LNCaP clone FGC (cell line): ENCODE results near the gene CTNNBL1.
"Not testable (repeated sequence)": the region's sequence is repeated elsewhere in the genome, so short reads cannot be mapped to it uniquely, and the experiment has no call there.

ENCODE experiments used
- DNase-seq: peaks from one replicate; pipeline ENCODE4 v3.0.0-alpha.2; 2011; ENCODE audit warnings: low read depth
- H3K4me3 ChIP-seq: 2 replicates; pipeline ENCODE4 v1.5.1; 2011; ENCODE audit warnings: mild to moderate bottlenecking, low read depth, low read length, control low read depth
- TF ChIP-seq, protein P1 (sequence below): IDR thresholded peaks from 2 replicates; pipeline ENCODE4 v1.5.1; 2012; ENCODE audit warnings: mild to moderate bottlenecking; ENCODE audit not compliant: control insufficient read depth, insufficient read depth; ENCODE audit errors: extremely low read depth

The CTNNBL1 gene

DNA sequence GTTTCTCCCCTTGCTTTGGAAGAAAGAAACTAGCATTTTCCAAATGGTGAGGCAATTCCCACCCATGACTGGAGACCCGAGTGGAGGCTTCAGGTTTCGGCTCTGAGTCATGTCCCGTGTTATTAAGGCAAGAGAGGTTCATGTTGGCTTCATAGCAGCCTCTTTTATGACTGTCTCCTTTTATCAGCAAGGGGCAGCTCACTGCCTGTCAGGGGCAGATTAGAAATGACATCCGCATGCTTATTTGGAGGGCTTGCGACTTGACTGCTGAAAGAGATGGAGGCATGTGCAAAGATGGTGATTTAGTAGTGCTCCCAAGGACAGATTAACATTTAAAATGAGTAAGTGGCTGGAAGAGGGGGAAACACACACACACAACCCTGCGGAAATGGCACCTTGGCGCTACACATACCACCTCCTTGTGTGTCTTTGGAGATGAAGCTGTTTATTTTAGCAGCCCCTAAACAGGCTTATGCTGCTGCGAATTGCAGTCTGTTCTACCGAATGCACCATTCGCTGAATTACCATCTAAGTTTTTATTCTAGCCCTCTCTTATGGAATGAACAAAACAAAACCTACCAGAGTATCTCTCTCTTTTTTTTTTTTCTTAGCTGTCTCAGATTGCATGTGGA, 157.0 kb downstream of the CTNNBL1 start:
- H3K4me3 ChIP-seq, result no peak overlapping the region
- DNase-seq, result no peak
- TF ChIP-seq, protein P1, sequence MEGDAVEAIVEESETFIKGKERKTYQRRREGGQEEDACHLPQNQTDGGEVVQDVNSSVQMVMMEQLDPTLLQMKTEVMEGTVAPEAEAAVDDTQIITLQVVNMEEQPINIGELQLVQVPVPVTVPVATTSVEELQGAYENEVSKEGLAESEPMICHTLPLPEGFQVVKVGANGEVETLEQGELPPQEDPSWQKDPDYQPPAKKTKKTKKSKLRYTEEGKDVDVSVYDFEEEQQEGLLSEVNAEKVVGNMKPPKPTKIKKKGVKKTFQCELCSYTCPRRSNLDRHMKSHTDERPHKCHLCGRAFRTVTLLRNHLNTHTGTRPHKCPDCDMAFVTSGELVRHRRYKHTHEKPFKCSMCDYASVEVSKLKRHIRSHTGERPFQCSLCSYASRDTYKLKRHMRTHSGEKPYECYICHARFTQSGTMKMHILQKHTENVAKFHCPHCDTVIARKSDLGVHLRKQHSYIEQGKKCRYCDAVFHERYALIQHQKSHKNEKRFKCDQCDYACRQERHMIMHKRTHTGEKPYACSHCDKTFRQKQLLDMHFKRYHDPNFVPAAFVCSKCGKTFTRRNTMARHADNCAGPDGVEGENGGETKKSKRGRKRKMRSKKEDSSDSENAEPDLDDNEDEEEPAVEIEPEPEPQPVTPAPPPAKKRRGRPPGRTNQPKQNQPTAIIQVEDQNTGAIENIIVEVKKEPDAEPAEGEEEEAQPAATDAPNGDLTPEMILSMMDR, result no peak

DNA sequence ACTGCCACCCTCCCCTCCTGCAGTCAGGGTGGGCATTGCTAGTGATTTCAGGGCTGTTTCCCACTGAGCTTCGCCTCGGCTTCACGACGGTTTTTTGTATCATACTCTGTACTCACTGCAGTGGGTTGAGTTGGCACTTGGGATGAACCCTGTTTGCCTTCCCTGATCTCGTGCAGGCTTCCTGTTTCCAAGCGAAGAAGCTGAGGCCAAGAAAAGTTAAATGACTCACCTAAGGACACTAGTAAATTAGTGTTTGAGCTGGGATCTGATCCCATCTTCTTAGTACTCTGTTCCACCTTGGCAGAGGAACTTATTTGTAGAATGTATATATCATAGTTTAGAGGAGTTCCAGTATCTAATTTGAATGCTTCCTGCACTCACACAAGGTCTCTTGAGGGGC, 158.8 kb downstream of the CTNNBL1 start:
- DNase-seq, result peak; percentile 89
- H3K4me3 ChIP-seq, result no peak overlapping the region
- TF ChIP-seq, protein P1, result no peak

DNA sequence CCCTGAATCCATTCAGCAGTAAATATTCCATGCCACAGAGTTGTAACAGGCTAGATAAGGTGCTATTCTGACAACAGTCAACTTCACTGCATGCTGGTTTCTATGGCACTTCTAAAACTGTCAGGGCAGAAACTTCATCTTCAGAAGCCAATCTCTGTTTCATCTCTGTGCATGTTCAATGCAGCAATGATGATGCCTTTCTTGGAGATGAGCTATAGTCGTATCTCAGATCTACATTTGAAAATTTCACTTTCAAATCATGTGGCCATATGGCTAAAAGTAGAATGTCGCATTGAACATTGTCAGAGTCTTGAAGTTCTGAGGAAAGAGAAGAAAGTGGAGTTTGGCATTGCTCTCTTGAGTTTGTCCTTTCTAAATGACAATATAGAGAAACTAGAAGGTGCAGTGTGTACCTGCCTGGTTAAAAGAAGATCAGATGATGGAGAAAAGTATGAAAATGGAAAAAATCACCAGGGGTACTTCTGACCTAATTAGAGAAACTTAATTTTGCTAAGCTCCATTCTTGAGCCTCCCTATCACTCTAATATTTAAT, 160.1 kb downstream of the CTNNBL1 start:
- TF ChIP-seq, protein P1, result no peak
- DNase-seq, result no peak
- no peak overlapping the region for H3K4me3 ChIP-seq

DNA sequence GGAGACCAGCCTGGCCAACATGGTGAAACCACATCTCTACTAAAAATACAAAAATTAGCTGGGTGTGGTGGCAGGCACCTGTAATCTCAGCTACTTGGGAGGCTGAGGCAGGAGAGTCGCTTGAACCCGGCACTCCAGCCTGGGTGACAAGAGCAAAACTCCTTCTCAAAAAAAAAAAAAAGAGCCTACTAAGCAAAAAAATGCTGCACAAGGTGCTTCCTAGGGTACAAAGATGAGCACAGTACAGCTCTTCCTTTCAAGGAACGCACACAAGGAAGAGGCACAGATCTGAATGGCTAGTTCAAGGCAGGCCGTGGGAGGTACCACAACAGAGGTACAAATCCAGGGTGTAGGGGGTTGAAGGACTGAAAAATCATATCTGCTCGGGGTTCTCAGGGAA, 162.2 kb downstream of the CTNNBL1 start:
- not testable (repeated sequence) for DNase-seq, H3K4me3 ChIP-seq

DNA sequence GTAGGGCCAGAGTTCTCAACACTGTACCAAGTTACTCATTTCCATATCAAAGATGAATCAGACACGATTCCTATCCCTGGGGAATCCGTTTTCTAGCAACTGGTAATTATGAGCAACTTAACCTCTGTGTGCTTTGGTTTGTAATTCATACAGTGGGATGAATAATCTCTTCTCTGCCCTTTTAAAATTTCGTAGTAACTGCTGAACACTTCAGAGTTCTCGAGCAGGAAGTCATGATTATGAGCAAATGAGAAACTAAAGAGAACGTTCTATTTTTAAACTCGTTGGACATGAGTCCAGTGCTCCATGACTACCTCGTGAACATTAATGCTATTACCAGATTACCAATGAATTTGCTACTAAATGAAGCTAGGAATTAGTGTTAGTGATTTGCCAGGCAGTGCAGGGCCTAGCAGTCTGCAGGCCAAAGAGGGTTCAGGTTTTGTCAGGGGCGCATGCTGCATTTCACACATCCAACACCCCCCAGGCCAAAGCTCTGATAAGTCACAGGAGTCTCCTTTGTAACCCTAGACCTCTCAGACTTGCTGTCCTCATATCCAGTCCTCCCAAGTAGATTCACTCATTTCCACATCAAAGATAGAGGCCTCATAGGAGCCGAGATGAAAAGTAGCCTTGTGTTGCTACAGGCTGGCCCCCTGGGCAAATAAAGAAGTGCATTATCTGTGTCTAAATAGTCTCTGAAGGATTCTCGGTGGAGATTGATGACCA, 163.3 kb downstream of the CTNNBL1 start:
- TF ChIP-seq, protein P1, result no peak
- H3K4me3 ChIP-seq, result no peak overlapping the region
- no peak for DNase-seq

DNA sequence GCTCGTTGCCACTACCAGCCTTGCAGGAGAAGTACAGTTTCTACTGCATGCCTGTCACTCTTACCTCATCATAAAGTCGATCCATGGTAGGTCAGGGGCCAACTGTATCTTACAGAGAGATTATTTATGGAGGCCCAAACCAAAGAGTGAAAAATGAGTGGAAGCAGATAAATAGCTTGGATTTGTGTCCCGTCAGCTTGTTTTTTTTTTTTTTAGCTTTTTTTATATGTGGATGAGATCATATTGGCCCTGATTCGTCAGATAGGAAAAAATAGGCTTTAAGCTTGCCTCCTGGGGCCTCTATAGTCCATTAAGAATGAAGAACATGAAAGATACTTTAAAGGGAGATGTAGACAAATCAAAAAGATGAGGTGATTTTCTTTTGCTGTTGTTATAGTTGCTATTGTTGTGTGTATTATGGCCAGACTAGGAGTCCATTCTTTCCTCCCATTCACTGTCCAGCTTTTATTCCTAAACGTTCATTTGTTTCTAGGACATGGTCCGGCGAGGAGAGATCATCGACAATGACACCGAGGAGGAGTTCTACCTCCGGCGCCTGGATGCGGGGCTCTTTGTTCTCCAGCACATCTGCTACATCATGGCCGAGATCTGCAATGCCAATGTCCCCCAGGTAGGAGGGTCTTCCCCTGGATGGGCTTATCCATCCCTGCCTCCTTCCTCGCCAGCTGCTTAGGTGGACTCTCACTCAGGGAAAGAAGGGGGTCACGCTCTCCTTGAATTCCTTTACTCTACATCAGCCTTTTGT, 165.8 kb downstream of the CTNNBL1 start:
- DNase-seq, result no peak
- TF ChIP-seq, protein P1, result no peak
- H3K4me3 ChIP-seq, result no peak overlapping the region

DNA sequence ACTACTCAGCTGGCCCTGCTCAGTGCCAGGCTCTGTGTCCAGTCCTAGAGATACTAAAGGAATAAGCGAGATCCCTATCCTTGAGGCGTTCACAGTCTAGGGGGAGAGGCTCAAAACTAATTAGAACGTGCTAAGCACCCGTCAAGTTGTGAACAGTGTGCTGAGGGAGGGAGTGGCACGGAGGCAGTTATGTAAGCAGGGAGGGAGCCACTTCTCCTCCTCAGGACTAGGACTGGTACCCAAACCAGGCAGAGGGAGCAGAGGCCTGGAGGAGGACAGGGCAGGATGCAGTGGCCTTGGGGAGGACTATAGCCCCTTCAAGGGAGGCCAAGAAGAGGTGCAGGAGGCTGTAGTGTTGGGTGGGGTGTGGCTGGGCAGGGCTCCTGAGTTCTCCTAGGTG, 169.5 kb downstream of the CTNNBL1 start:
- TF ChIP-seq, protein P1, result no peak
- no peak overlapping the region for H3K4me3 ChIP-seq
- no peak for DNase-seq
